ENCODE measurements around the gene MYOD1. TPM values are rescaled to one million over a fixed set of nuclear protein-coding genes. Genes with fewer than 3 reads are reported as not detected.

MYOD1 gene
- total RNA-seq, 2 experiments from 2014 or later, result not detected

DNA sequence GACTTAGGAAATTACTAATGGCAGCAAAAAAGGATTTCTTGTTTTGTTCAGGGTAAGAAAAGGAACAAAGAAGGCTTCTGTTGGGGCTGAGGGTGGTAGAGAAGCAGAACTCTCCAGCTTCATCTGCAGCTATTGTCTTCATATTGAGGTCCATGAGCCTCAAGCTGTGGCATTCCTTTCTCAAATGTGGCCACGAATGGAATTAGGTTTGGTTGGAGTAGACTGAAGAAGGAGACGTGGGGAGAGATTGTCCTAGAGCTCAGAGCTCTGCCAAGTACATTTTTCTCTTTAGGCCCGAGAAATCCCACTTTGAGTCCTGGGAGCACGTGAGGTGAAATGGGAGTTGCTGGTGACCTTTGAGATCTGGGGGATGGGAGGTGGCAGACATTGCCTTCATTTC lies 25.8 kb upstream of the MYOD1 start:
- Histone ChIP-seq H3K27ac (ENCODE audit: low read depth, low read length, poor library complexity, severe bottlenecking) (no peak overlapping the region), H2AFZ (ENCODE audit: low read length) (no peak overlapping the region), H3K79me2 (ENCODE audit: insufficient read depth, low read depth, low read length) (no peaks in the 10 kb centered on the region), H3K4me3 (ENCODE audit: low read depth, low read length, poor library complexity, severe bottlenecking) (no peak overlapping the region), H3K4me1 (ENCODE audit: insufficient read depth, low read length, poor library complexity, severe bottlenecking) (no peaks in the 10 kb centered on the region), H3K36me3 (ENCODE audit: insufficient read depth, low read length) (no peaks in the 10 kb centered on the region), H3K4me2 (ENCODE audit: low read length) (no peak overlapping the region), H3K9me2 (ENCODE audit: insufficient read depth, low read length) (no peaks in the 10 kb centered on the region), H4K20me1 (ENCODE audit: insufficient read depth, low read length) (no peaks in the 10 kb centered on the region), H3K9me3 (ENCODE audit: low read length) (no peaks in the 10 kb centered on the region)
- no peak for TF ChIP-seq EZH2phosphoT487 (IDR thresholded peaks at IDR 0.05; ENCODE audit: borderline replicate concordance, low read depth, low read length)
- TF ChIP-seq, protein P1, sequence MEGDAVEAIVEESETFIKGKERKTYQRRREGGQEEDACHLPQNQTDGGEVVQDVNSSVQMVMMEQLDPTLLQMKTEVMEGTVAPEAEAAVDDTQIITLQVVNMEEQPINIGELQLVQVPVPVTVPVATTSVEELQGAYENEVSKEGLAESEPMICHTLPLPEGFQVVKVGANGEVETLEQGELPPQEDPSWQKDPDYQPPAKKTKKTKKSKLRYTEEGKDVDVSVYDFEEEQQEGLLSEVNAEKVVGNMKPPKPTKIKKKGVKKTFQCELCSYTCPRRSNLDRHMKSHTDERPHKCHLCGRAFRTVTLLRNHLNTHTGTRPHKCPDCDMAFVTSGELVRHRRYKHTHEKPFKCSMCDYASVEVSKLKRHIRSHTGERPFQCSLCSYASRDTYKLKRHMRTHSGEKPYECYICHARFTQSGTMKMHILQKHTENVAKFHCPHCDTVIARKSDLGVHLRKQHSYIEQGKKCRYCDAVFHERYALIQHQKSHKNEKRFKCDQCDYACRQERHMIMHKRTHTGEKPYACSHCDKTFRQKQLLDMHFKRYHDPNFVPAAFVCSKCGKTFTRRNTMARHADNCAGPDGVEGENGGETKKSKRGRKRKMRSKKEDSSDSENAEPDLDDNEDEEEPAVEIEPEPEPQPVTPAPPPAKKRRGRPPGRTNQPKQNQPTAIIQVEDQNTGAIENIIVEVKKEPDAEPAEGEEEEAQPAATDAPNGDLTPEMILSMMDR (conservative IDR thresholded peaks at IDR 0.05; ENCODE audit: low read length), result no peak
- intact Hi-C loops (cut with micrococcal nuclease; ENCODE audit: unreplicated experiment), result no loop called here
- no TSS peak for BruUV-seq (replicated peaks)
- ChIA-PET CTCF (ENCODE audit: unreplicated experiment) (interaction anchor here (0.6 kb wide), 1 partner anchor 169 kb away, joined by 3 read pairs; no protein-coding TSS in a partner anchor), POLR2A (interaction anchor here (0.6 kb wide), 1 partner anchor 23 kb away, joined by 6 read pairs; no protein-coding TSS in a partner anchor)
- no peak for DNase-seq (ENCODE audit: low spot score)

DNA sequence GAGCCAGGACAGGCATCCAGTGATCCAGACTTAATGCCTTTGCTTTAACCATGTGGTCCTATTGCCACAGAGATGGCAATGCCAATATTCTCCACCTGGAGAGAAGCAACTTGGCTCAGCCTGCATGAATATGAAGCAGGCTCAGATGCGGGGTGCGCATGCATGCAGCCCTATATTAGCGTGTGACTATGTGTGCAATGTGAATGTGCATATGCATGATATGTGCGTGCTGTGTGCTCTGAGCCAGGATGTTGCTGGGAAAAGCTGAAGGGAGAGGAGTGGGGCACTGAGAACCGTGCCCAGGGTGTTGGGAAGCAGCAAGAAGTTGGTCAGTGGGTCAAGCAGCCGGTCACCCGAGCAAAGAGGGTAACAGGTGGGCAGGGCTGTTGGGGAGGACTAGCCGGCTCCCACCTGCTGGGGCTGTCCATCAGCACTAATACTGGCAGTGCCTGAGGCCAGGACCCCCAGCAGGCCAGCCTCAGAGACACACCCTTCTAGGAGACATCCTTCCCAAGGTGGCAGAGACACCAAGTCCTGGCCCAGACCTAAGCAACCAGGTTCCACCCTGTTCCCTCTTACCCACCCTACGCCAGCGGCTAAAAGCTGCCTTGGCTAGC lies 24.8 kb upstream of the MYOD1 start:
- H4K20me1 ChIP-seq (ENCODE audit: insufficient read depth, low read length), result no peaks in the 10 kb centered on the region
- no peak overlapping the region for H3K4me2 ChIP-seq (ENCODE audit: low read length)
- ChIA-PET CTCF (ENCODE audit: unreplicated experiment) (no interaction called here), POLR2A (interaction anchor here (0.6 kb wide), 1 partner anchor 282 kb away, joined by 3 read pairs; no protein-coding TSS in a partner anchor)
- DNase-seq (ENCODE audit: low spot score), result no peak
- H3K9me3 ChIP-seq (ENCODE audit: low read length), result no peaks in the 10 kb centered on the region
- TF ChIP-seq, protein P1 (conservative IDR thresholded peaks at IDR 0.05; ENCODE audit: low read length), result no peak
- TF ChIP-seq EZH2phosphoT487 (IDR thresholded peaks at IDR 0.05; ENCODE audit: borderline replicate concordance, low read depth, low read length), result no peak
- BruUV-seq (replicated peaks), result no TSS peak
- no peaks in the 10 kb centered on the region for H3K4me1 ChIP-seq (ENCODE audit: insufficient read depth, low read length, poor library complexity, severe bottlenecking)
- H2AFZ ChIP-seq (ENCODE audit: low read length), result no peak overlapping the region
- no peaks in the 10 kb centered on the region for H3K36me3 ChIP-seq (ENCODE audit: insufficient read depth, low read length)
- no peak overlapping the region for H3K27ac ChIP-seq (ENCODE audit: low read depth, low read length, poor library complexity, severe bottlenecking)
- no peaks in the 10 kb centered on the region for H3K79me2 ChIP-seq (ENCODE audit: insufficient read depth, low read depth, low read length)
- no peak overlapping the region for H3K4me3 ChIP-seq (ENCODE audit: low read depth, low read length, poor library complexity, severe bottlenecking)
- no peaks in the 10 kb centered on the region for H3K9me2 ChIP-seq (ENCODE audit: insufficient read depth, low read length)
- intact Hi-C loops (cut with micrococcal nuclease; ENCODE audit: unreplicated experiment), result no loop called here
